Measurements from ENCODE around the gene ZSWIM7.
"Not testable (repeated sequence)": the region's sequence is repeated elsewhere in the genome, so short reads cannot be mapped to it uniquely, and the experiment has no call there.

DNA sequence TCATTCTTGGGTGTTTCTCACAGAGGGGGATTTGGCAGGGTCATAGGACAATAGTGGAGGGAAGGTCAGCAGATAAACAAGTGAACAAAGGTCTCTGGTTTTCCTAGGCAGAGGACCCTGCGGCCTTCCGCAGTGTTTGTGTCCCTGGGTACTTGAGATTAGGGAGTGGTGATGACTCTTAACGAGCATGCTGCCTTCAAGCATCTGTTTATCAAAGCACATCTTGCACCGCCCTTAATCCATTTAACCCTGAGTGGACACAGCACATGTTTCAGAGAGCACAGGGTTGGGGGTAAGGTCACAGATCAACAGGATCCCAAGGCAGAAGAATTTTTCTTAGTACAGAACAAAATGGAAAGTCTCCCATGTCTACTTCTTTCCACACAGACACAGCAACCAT lies 20.5 kb downstream of the ZSWIM7 start:
- TF ChIP-seq, protein P1, sequence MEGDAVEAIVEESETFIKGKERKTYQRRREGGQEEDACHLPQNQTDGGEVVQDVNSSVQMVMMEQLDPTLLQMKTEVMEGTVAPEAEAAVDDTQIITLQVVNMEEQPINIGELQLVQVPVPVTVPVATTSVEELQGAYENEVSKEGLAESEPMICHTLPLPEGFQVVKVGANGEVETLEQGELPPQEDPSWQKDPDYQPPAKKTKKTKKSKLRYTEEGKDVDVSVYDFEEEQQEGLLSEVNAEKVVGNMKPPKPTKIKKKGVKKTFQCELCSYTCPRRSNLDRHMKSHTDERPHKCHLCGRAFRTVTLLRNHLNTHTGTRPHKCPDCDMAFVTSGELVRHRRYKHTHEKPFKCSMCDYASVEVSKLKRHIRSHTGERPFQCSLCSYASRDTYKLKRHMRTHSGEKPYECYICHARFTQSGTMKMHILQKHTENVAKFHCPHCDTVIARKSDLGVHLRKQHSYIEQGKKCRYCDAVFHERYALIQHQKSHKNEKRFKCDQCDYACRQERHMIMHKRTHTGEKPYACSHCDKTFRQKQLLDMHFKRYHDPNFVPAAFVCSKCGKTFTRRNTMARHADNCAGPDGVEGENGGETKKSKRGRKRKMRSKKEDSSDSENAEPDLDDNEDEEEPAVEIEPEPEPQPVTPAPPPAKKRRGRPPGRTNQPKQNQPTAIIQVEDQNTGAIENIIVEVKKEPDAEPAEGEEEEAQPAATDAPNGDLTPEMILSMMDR (IDR thresholded peaks at IDR 0.05) = not testable (repeated sequence)
- TF ChIP-seq POLR2AphosphoS5, POLR2A, EP300 (IDR thresholded peaks at IDR 0.05): not testable (repeated sequence)

Data from stomach (tissue), 4 donors.